ENCODE results near the gene CIZ1. TPM values are rescaled to one million over a fixed set of nuclear protein-coding genes. Genes with fewer than 3 reads are reported as not detected.

CIZ1 gene
- total and polyA plus RNA-seq, 2 of the 13 experiments (the other 11 are each of a cell fraction or from before 2014, with no cell fraction given) = 30.6 to 50.3 TPM

DNA sequence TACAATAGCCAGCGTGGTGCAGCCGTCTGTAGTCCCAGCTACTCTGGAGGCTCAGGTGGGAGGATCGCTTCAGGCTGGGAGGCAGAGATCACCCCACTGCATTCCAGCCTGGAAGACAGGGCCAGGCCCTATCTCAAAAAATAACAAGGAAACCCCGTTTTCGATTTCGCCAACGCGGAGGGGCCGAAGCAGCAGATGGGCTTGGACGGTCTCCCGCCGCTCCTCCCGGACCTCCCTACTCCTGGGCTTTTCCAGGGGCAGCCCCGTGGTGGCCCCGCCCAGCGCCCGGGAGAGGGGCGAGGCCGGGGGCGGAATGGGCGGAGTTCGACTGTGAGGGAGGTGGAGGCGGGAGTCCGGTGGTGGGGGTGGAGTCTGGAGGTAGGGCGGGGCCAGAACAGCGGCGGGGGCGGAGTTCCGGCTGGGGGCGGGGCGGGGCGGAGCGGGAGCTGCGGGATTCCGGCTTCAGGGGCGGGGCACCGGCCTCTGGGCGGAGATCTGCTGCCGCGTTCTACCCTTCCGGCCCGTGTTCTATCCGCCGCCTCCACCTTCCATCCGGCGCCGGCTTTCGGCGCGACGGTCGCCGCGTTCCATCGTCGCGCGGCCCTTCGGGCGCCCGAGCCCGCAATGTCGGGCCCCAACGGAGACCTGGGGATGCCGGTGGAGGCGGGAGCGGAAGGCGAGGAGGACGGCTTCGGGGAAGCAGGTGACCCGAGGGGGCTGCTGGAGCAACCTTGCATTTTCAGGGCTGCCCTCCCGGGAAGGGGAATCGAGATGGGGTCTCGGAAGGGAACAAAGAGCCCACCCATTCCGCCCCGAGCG is 31.4 kb downstream of the CIZ1 start, which contains the start of gene BBLN (continued):
- TF ChIP-seq HDAC2 (CRISPR knock-in tag; IDR thresholded peaks at IDR 0.05) (no peak), ZNF577 (CRISPR knock-in tag; IDR thresholded peaks at IDR 0.05; ENCODE audit: borderline replicate concordance, low read depth) (no peak), GPN1 (CRISPR knock-in tag; IDR thresholded peaks at IDR 0.05; ENCODE audit: borderline replicate concordance) (no peak), ZNF660 (CRISPR knock-in tag; IDR thresholded peaks at IDR 0.05; ENCODE audit: borderline replicate concordance, low read depth) (no peak), NRL (CRISPR knock-in tag; IDR thresholded peaks at IDR 0.05; ENCODE audit: borderline replicate concordance) (no peak), RORA (CRISPR knock-in tag; IDR thresholded peaks at IDR 0.05) (no peak), ZNF34 (CRISPR knock-in tag; IDR thresholded peaks at IDR 0.05; ENCODE audit: borderline replicate concordance) (no peak), ZNF746 (CRISPR knock-in tag; IDR thresholded peaks at IDR 0.05) (peak; percentile 33; the same call in 1 of the 2 replicates), SP140L (CRISPR knock-in tag; IDR thresholded peaks at IDR 0.05; ENCODE audit: borderline replicate concordance) (no peak), HNRNPK (IDR thresholded peaks at IDR 0.05; ENCODE audit: low read depth, low read length, poor library complexity, severe bottlenecking) (peak; percentile 33), MAF1 (CRISPR knock-in tag; IDR thresholded peaks at IDR 0.05; ENCODE audit: borderline replicate concordance) (no peak), NCOA2 (CRISPR knock-in tag; IDR thresholded peaks at IDR 0.05) (no peak), ZNF772 (CRISPR knock-in tag; IDR thresholded peaks at IDR 0.05) (0 out of 2 replicates have a peak, but pooled peaks have one; percentile 1), GLI4 (CRISPR knock-in tag; IDR thresholded peaks at IDR 0.05; ENCODE audit: borderline replicate concordance) (no peak)
- TF ChIP-seq, protein P1, sequence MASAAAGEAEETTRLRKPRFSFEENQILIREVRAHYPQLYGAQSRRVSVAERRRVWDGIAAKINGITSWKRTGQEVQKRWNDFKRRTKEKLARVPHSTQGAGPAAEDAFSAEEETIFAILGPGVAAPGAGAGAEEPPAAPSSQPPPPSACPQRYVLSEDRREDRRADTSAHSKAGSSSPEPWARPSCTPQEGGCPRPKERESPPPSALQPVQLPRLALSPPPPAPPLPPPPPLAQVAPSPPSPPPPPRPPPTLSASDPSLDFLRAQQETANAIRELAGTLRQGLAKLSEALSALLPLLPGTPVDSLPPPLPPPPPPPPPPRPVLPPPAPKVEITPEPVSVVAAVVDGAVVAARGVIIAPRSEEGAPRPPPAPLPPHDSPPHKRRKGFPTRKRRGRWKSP (CRISPR knock-in tag; IDR thresholded peaks at IDR 0.05) = no peak
- TF ChIP-seq, protein P2, sequence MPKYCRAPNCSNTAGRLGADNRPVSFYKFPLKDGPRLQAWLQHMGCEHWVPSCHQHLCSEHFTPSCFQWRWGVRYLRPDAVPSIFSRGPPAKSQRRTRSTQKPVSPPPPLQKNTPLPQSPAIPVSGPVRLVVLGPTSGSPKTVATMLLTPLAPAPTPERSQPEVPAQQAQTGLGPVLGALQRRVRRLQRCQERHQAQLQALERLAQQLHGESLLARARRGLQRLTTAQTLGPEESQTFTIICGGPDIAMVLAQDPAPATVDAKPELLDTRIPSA (CRISPR knock-in tag; IDR thresholded peaks at IDR 0.05; ENCODE audit: borderline replicate concordance) = no peak
- TF ChIP-seq, protein P3, sequence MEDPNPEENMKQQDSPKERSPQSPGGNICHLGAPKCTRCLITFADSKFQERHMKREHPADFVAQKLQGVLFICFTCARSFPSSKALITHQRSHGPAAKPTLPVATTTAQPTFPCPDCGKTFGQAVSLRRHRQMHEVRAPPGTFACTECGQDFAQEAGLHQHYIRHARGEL (CRISPR knock-in tag; IDR thresholded peaks at IDR 0.05) = no peak
- TF ChIP-seq, protein P4, sequence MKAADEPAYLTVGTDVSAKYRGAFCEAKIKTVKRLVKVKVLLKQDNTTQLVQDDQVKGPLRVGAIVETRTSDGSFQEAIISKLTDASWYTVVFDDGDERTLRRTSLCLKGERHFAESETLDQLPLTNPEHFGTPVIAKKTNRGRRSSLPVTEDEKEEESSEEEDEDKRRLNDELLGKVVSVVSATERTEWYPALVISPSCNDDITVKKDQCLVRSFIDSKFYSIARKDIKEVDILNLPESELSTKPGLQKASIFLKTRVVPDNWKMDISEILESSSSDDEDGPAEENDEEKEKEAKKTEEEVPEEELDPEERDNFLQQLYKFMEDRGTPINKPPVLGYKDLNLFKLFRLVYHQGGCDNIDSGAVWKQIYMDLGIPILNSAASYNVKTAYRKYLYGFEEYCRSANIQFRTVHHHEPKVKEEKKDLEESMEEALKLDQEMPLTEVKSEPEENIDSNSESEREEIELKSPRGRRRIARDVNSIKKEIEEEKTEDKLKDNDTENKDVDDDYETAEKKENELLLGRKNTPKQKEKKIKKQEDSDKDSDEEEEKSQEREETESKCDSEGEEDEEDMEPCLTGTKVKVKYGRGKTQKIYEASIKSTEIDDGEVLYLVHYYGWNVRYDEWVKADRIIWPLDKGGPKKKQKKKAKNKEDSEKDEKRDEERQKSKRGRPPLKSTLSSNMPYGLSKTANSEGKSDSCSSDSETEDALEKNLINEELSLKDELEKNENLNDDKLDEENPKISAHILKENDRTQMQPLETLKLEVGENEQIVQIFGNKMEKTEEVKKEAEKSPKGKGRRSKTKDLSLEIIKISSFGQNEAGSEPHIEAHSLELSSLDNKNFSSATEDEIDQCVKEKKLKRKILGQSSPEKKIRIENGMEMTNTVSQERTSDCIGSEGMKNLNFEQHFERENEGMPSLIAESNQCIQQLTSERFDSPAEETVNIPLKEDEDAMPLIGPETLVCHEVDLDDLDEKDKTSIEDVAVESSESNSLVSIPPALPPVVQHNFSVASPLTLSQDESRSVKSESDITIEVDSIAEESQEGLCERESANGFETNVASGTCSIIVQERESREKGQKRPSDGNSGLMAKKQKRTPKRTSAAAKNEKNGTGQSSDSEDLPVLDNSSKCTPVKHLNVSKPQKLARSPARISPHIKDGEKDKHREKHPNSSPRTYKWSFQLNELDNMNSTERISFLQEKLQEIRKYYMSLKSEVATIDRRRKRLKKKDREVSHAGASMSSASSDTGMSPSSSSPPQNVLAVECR (CRISPR knock-in tag; IDR thresholded peaks at IDR 0.05; ENCODE audit: borderline replicate concordance) = peak; percentile 74; the same call in 1 of the 2 replicates

Measured in HepG2 (cell line).